Islet precursor cell (in vitro differentiated cells): ENCODE data around the gene LPIN2.
"Not testable (repeated sequence)": the region's sequence is repeated elsewhere in the genome, so short reads cannot be mapped to it uniquely, and the experiment has no call there.

Experiments
- DNase-seq: peaks from one replicate; pipeline ENCODE4 v3.0.0-alpha.2; 2018

LPIN2 gene

GRCh38 chr18:3013024-3013804 lies at the start of gene LPIN2:
Gene LPIN2, minus strand, starts transcription at chr18:3013144. Its CDS starts 52,304 bp downstream, at chr18:2960840.
- DNase-seq: peak; percentile 97

- peak; percentile 20 for DNase-seq
Measured at GRCh38 chr18:3061581-3062312, 48.8 kb upstream of the LPIN2 start.

GRCh38 chr18:3060667-3061580 lies 48.0 kb upstream of the LPIN2 start:
- DNase-seq: peak; percentile 32

- DNase-seq: no peak
Measured at GRCh38 chr18:3059272-3059671, 46.3 kb upstream of the LPIN2 start.

- peak; percentile 35 for DNase-seq
Measured at GRCh38 chr18:3058328-3059191, 45.6 kb upstream of the LPIN2 start.

GRCh38 chr18:3057526-3057925 lies 44.6 kb upstream of the LPIN2 start:
- no peak for DNase-seq

- peak; percentile 26 for DNase-seq
Measured at GRCh38 chr18:3056311-3056710, 43.4 kb upstream of the LPIN2 start.

GRCh38 chr18:3055816-3056215 lies 42.9 kb upstream of the LPIN2 start:
- DNase-seq: peak; percentile 61

- peak; percentile 1 for DNase-seq
Measured at GRCh38 chr18:3055186-3055728, 42.3 kb upstream of the LPIN2 start.

- peak; percentile 11 for DNase-seq
Measured at GRCh38 chr18:3054780-3055179, 41.8 kb upstream of the LPIN2 start.

GRCh38 chr18:3054214-3054613 lies 41.3 kb upstream of the LPIN2 start:
- peak; percentile 7 for DNase-seq

- DNase-seq: peak; percentile 12
Measured at GRCh38 chr18:3053081-3053480, 40.1 kb upstream of the LPIN2 start.

- no peak for DNase-seq
Measured at GRCh38 chr18:3052411-3052758, 39.4 kb upstream of the LPIN2 start.

GRCh38 chr18:3051718-3052410 lies 38.9 kb upstream of the LPIN2 start:
- peak; percentile 50 for DNase-seq

- DNase-seq: not testable (repeated sequence)
Measured at GRCh38 chr18:3049897-3050454, 37.0 kb upstream of the LPIN2 start.

- DNase-seq: no peak
Measured at GRCh38 chr18:3048820-3049349, 35.9 kb upstream of the LPIN2 start.

GRCh38 chr18:3048121-3048520 lies 35.2 kb upstream of the LPIN2 start:
- peak; percentile 65 for DNase-seq

GRCh38 chr18:3046216-3046808 lies 33.4 kb upstream of the LPIN2 start:
- no peak for DNase-seq

GRCh38 chr18:3044931-3045698 lies 32.2 kb upstream of the LPIN2 start:
- no peak for DNase-seq
